ENCODE data around the gene ETV3.

GRCh38 chr1:157117527-157118057 lies 20.6 kb downstream of the ETV3 start:
- no peak for TF ChIP-seq EZH2 (IDR thresholded peaks at IDR 0.05)
- TF ChIP-seq CTCF (IDR thresholded peaks at IDR 0.05): no peak
- TF ChIP-seq EZH2phosphoT487 (IDR thresholded peaks at IDR 0.05): no peak
